Spleen (tissue), 11 donors: Measurements from ENCODE around the gene CHD9. TPM values are rescaled to one million over a fixed set of nuclear protein-coding genes. Genes with fewer than 3 reads are reported as not detected.

Experiments used
- DNase-seq: peaks from one replicate; pipeline ENCODE4 v3.0.0-alpha.2; 2020
- H3K27ac ChIP-seq, 8 donors: fragments of 200-600 bp; sonication (generic) in 7 of 8; 1 replicate in 4 of 8; 2 replicates in 4 of 8; pipeline versions ENCODE4 v1.5.0 to v1.8.0; 2016 to 2021; ENCODE audit warnings: inconsistent platforms in 4 of 8, mild to moderate bottlenecking in 4 of 8, moderate library complexity in 1 of 8
- H3K27me3 ChIP-seq, 7 donors: fragments of 200-600 bp; sonication (generic) in 6 of 7; replicated peaks in 1 of 7; 1 replicate in 4 of 7; 2 replicates in 3 of 7; pipeline versions ENCODE4 v1.5.0 to v1.8.0; 2016 to 2021; ENCODE audit warnings: inconsistent platforms in 3 of 7, mild to moderate bottlenecking in 1 of 7
- H3K36me3 ChIP-seq, 6 donors: fragments of 200-600 bp; sonication (generic) in 5 of 6; 1 replicate in 4 of 6; 2 replicates in 2 of 6; pipeline versions ENCODE4 v1.5.0 to v1.8.0; 2016 to 2021; ENCODE audit warnings: inconsistent platforms in 2 of 6
- H3K4me1 ChIP-seq, 6 donors: fragments of 200-600 bp; sonication (generic) in 5 of 6; 1 replicate in 3 of 6; 2 replicates in 3 of 6; pipeline versions ENCODE4 v1.5.0 to v1.8.0; 2016 to 2021; ENCODE audit warnings: inconsistent platforms in 3 of 6
- H3K4me3 ChIP-seq, 8 donors: fragments of 200-600 bp; sonication (generic) in 7 of 8; 1 replicate in 4 of 8; 2 replicates in 4 of 8; pipeline versions ENCODE4 v1.5.0 to v1.8.0; 2016 to 2021; ENCODE audit warnings: inconsistent platforms in 4 of 8, mild to moderate bottlenecking in 4 of 8, moderate library complexity in 2 of 8
- H3K9me3 ChIP-seq, 8 donors: fragments of 200-600 bp; sonication (generic) in 7 of 8; 1 replicate in 4 of 8; 2 replicates in 4 of 8; pipeline versions ENCODE4 v1.5.0 to v1.8.0; 2016 to 2021; ENCODE audit warnings: inconsistent platforms in 4 of 8
- CTCF ChIP-seq, 11 experiments: fragments of 200-600 bp in 7 of 11; fragments of 450-650 bp in 4 of 11; sonication (generic) in 4 of 11; IDR thresholded peaks in 8 of 11; conservative IDR thresholded peaks in 3 of 11; 1 replicate in 7 of 11; 2 replicates in 4 of 11; pipeline versions ENCODE4 v1.4.0 to v1.8.0; 2016 to 2021; ENCODE audit warnings: antibody characterized with exemption in 11 of 11, inconsistent platforms in 4 of 11, mild to moderate bottlenecking in 1 of 11
- POLR2A ChIP-seq, 3 donors: fragments of 450-650 bp; IDR thresholded peaks; one replicate each; pipeline ENCODE4 v1.5.1; 2017; ENCODE audit warnings: antibody characterized with exemption in 3 of 3, mild to moderate bottlenecking in 1 of 3
- POLR2AphosphoS5 ChIP-seq, 3 donors: sonication (generic); formaldehyde crosslinking; IDR thresholded peaks; one replicate each; pipeline ENCODE4 v1.5.1; 2017; ENCODE audit warnings: antibody characterized with exemption in 3 of 3
- WGBS, 5 donors: extraction: QIAGEN DNeasy Blood & Tissue Kit in 3 of 5; methylation state at CpG; one replicate each; pipeline versions ENCODE4 v1.1.5 to v1.1.7; 2013 to 2018; 5-methylcytosine and 5-hydroxymethylcytosine counted together
- intact Hi-C: fragments of 100-400 bp; cut with DNase I; formaldehyde crosslinking; loops from one replicate; pipeline ENCODE4 v1.15.0; 2023; ENCODE audit warnings: low total_unique reads
- polyA plus RNA-seq, 3 donors: library from polyadenylated mRNA; stranded (reverse); fragments of 200-250 nt; gene quantifications; one replicate each; pipeline ENCODE4 v1.2.1, GENCODE V29; 2013
- total RNA-seq, 7 donors: library from RNA; depleted of rRNA in 3 of 7; stranded (reverse); fragments of >200 nt in 3 of 7; fragmentation: NEBNext Ultra II Directional in 4 of 7; extraction: Animal tissue kit (Norgen Biotek cat#: 25700) in 4 of 7; gene quantifications; one replicate each; pipeline versions ENCODE4 v1.1.0 to v1.2.1, GENCODE V29; 2016 to 2021
- donor health status: healthy with polysubstance abuse.
- donor health status: DM: no; HTN: no; CAD: no; lungs with moderate emphysema.
- donor health status: DM: no; HTN: no; CAD: no.
- donor health status: Bipolar disorder and iron deficiency.
- donor health status: healthy.
- donor health status: DM: no; HTN: no; CAD: no.
- donor health status: DM: yes; HTN: yes; CAD: no.

The CHD9 gene
- total and polyA plus RNA-seq, 10 donors = 16.7 to 93.3 (median 76.0) TPM

GRCh38 chr16:53089434-53090285, 34.9 kb downstream of the CHD9 start:
- H3K4me1 ChIP-seq = peaks cover 24 to 75% (median 65%) of the 10 kb centered on the region in 6 donors
- intact Hi-C loops = no loop called here
- WGBS, 5 donors = 55 to 62% (median 62%) methylated on average over 4 of the region's 4 CpGs

DNA sequence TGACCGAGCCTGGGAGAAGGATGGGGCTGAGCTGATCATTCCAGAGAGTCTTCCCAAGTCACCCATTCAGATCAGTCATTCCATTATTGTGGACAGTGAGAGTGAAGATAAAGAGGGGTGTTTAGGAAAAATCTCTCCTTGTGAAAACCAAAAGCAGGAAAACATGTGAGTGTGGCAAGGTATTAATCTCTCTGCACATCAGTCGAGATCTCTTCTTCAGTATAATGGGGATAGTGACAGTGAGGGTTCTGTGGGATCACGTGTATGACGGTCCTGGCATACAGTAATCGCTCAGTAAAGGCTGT, 35.4 kb downstream of the CHD9 start:
- TF ChIP-seq CTCF (IDR thresholded peaks at IDR 0.05 in 8 of 11, conservative IDR thresholded peaks at IDR 0.05 in 3 of 11) = no peak
- TF ChIP-seq POLR2A (IDR thresholded peaks at IDR 0.05) = no peak
- TF ChIP-seq POLR2AphosphoS5 (IDR thresholded peaks at IDR 0.05) = no peak
- Histone ChIP-seq H3K36me3 (peaks cover 0 to 6% (median 0%) of the 10 kb centered on the region in 6 donors), H3K27ac (peak overlapping the region; percentile 64 to 90 (median 78)), H3K27me3 (no peaks in the 10 kb centered on the region), H3K4me1 (peaks cover 24 to 74% (median 69%) of the 10 kb centered on the region in 6 donors), H3K9me3 (no peaks in the 10 kb centered on the region), H3K4me3 (peak overlapping the region in 1 of 8 donors; percentile 54)
- intact Hi-C loops = no loop called here
- 21 to 59% (median 33%) methylated on average over 5 of the region's 5 CpGs for WGBS, 5 donors
- DNase-seq = no peak

More at GRCh38 chr16:53089434-53090285, 34.9 kb downstream of the CHD9 start:
- Histone ChIP-seq H3K27me3 (no peaks in the 10 kb centered on the region), H3K4me3 (no peak overlapping the region), H3K36me3 (peaks cover 0 to 6% (median 0%) of the 10 kb centered on the region in 6 donors), H3K9me3 (no peaks in the 10 kb centered on the region), H3K27ac (peak overlapping the region in 6 of 8 donors; percentile 76 to 90 (median 80))
- no peak for TF ChIP-seq CTCF (IDR thresholded peaks at IDR 0.05 in 8 of 11, conservative IDR thresholded peaks at IDR 0.05 in 3 of 11)
- no peak for TF ChIP-seq POLR2AphosphoS5 (IDR thresholded peaks at IDR 0.05)
- TF ChIP-seq POLR2A (IDR thresholded peaks at IDR 0.05) = no peak
- DNase-seq = no peak

GRCh38 chr16:53090591-53091411, 36.0 kb downstream of the CHD9 start:
- H3K27ac ChIP-seq = peak overlapping the region; percentile 64 to 90 (median 78)
- H3K27me3 ChIP-seq = no peaks in the 10 kb centered on the region
- peak; percentile 92 for DNase-seq
- peak; percentile 74 to 85 (median 84) for TF ChIP-seq POLR2AphosphoS5 (IDR thresholded peaks at IDR 0.05)
- TF ChIP-seq CTCF (IDR thresholded peaks at IDR 0.05 in 8 of 11, conservative IDR thresholded peaks at IDR 0.05 in 3 of 11) = no peak
- TF ChIP-seq POLR2A (IDR thresholded peaks at IDR 0.05) = peak in 1 of 3 donors; percentile 7
- H3K9me3 ChIP-seq = no peaks in the 10 kb centered on the region
- H3K36me3 ChIP-seq = peaks cover 0 to 6% (median 0%) of the 10 kb centered on the region in 6 donors
- WGBS, 5 donors = 7 to 23% (median 10%) methylated on average over 11 to 13 of the region's 13 CpGs
- peak overlapping the region in 3 of 8 donors; percentile 2 to 54 (median 8) for H3K4me3 ChIP-seq
- intact Hi-C loops = no loop called here
- H3K4me1 ChIP-seq = peaks cover 24 to 73% (median 64%) of the 10 kb centered on the region in 6 donors
